Glomerular endothelial cell (primary cell): ENCODE results near the gene NFATC3. TPM values are rescaled to one million over a fixed set of nuclear protein-coding genes. Genes with fewer than 3 reads are reported as not detected.
"Not testable (repeated sequence)": the region's sequence is repeated elsewhere in the genome, so short reads cannot be mapped to it uniquely, and the experiment has no call there.

Experiments
- DNase-seq: peaks from one replicate; pipeline ENCODE4 v3.0.0-alpha.2; 2011; ENCODE audit warnings: low read depth, low spot score; ENCODE audit errors: extremely low read depth
- total RNA-seq: library from RNA; depleted of rRNA; stranded (reverse); fragments of >200 nt; gene quantifications from 2 replicates; pipeline ENCODE4 v1.2.3, GENCODE V29; 2015

Gene NFATC3
- total RNA-seq, 1 donor from 2014 or later, result 22.8 TPM

DNA sequence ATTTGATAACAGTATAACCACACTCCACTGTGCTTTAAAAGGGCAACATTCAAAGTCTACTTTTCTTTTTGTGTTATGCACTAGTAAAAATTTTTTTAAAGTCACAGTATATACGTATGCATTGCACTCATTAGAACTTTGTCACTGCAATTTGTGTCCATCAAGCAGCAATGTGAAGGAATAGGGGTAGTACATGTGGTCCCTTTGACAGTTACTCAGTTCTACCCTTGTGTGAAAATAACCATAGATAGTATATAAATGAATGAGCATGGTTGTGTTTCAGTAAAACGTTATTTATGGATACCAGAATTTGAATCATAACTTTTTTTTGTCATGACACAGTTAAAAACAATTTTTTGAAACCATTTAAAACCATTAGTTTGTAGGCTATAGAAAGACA lies 30.7 kb downstream of the NFATC3 start:
- no peak for DNase-seq

- no peak for DNase-seq
Observed at GRCh38 chr16:68116256-68116867, 31.2 kb downstream of the NFATC3 start.

DNA sequence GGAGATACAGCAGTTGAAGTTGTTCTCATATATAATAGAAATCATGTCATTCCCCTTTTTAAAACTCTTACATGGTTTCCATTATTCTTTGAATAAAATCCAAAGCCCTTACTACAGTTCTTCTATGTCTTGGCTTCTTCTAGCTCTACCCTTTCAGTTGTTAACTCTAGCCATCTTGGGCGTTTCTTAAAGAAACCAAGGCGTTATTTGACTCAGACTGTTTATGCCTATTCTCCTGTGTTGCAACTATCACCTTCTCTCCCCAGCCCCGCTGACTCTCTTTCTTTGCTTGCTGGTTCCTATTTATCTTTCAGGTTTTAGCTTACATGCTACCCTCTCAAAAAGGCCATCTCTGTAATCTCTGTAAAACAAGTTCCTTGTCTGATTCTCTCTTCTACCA lies 32.7 kb downstream of the NFATC3 start:
- DNase-seq, result no peak

GRCh38 chr16:68118954-68119353 lies 33.8 kb downstream of the NFATC3 start:
- DNase-seq, result not testable (repeated sequence)

- DNase-seq, result not testable (repeated sequence)
Observed at GRCh38 chr16:68120496-68120895, 35.3 kb downstream of the NFATC3 start.

GRCh38 chr16:68126395-68126794 lies 41.2 kb downstream of the NFATC3 start:
- DNase-seq, result no peak

DNA sequence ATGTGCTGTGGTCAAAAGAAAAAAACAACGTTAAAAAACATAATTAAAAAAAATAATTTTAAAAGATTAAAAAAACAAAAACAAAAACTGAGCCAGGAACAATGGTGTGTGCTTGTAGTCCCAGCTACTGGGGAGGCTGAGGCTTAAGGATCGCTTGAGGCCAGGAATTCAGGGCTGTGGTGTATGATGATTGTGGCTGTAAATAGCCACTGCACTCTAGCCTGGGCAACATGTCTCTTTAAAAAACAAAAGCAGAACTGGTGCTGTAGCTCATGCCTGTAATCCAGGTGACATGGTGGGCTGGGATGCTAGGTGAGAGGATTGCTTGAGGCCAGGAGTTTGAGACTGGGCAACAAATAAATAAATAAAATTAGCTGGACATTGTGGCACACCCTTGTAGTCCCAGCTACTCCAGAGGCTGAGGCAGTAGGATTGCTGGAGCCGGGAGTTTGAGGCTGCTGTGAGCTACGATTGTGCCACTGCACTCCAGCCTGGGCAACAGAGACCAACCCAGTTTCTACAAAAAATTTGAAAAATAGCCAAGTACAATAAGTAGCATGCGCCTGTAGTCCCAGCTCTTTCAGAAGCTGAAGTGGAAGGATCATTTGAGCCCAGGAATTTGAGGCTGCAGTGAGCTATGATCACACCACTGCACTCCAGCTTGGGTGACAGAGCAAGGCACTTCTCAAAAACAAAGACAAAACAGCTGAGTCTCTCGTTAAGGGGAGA lies 43.6 kb downstream of the NFATC3 start:
- DNase-seq, result no peak

DNA sequence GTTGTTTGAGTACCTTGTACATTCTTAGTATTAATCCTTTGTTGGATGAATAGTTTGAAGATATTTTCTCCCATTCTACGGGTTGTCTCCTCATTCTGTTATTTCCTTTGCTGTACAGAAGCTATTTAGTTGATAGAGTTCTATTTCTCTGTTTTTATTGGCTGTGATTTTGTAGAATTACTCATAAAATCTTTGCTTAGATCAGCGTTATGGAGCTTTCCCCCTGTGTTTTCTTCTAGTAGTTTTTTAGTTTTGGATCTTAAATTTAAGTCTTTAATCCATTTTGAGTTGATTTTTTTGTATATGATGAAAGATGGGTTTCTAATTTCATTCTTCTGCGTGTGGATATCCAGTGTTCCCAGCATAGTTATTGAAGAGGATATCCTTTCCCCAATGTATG lies 45.4 kb downstream of the NFATC3 start:
- no peak for DNase-seq

- no peak for DNase-seq
Observed at GRCh38 chr16:68131813-68132706, 46.9 kb downstream of the NFATC3 start.

GRCh38 chr16:68133000-68133399 lies 47.8 kb downstream of the NFATC3 start:
- not testable (repeated sequence) for DNase-seq

- DNase-seq, result no peak
Observed at GRCh38 chr16:68134644-68135043, 49.5 kb downstream of the NFATC3 start.

DNA sequence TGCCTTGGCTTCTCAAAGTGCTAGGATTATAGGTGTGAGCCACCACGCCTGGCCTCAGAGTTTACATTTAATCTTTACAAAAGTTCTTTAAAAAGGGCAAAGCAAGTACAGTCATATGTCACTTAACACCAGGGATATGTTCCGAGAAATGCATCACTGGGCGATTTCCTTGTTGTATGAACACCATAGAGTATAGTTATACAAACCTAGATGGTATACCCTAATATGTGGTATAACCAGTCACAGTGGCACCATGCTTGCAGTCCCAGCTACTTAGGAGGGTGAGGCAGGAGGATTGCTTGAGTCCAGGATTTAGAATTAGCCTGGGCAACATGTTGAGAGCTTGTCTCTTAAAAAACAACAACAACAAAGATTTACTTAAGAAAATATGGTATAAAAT lies 51.3 kb downstream of the NFATC3 start:
- no peak for DNase-seq

DNA sequence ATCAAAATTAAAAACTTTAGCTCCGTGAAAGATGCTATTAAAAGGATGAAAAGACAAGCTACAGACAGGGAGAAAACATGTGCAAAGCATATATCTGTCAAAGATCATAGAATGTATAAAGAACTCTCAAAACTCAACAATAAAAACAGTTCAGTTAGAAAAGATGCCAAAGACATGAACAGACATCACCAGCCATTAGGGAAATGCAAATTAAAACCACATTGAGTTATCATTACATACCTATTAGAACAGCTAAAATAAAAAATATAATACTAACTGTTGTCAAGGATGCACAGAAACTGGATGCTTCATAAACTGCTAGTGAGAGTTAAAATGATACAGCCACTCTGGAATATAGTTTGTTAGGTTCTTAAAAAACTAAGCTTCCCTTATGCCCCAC lies 58.8 kb downstream of the NFATC3 start:
- no peak for DNase-seq

DNA sequence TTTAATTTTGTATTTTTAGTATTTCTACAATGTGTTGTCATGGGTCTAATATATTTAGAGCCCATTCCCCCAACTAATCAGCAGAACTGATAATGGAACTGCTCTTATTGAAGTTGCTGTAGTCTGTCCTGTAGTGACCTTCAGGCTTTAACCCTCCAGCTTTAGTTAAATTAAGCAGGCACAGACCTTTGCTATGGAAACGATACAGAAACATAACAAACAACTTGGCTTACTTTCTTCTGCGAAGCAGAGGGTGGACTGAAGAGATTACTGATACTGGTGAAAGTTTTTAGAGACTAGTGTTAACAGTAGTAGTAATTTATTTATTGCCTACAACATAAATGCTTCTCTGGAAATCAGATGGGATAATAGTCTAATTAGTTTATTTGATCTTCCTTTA lies 61.4 kb downstream of the NFATC3 start:
- no peak for DNase-seq

DNA sequence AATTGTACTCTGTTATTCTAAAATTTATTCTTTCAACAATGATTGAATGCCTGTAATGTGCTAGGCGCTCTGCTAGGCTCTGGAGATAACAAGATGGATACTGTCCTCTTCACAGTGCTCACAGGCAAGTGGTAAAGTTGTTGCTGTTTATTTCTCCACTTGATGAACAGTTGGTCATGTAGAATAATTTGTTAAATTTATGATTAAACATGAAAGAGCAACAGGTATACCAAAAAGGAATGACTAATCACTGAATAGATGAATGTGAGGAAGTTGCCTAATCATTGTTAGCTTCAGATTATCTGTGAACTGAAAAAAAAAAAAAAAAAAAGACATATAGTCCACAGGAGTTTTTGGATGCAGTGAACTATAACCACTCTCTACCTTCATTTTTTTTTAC lies 62.3 kb downstream of the NFATC3 start:
- DNase-seq, result no peak

DNA sequence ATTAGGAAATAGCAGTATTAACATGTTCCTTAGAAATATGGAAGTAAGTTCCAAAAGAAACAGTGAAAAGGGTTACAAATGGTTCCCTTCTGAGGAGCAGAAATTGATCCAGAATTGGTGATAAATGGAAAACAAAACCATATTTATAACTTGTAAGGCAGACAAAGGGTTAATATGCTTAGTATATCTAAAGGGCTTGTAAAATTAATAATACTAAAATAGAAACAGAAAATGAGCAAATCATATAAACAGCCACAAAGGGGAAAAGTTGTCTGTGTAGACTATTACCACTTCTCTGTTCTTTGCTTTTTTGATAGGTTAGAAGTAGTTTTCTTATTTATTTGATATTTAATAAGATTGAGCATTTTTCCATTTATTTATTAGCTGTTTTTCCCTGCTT lies 64.4 kb downstream of the NFATC3 start:
- DNase-seq, result no peak

DNA sequence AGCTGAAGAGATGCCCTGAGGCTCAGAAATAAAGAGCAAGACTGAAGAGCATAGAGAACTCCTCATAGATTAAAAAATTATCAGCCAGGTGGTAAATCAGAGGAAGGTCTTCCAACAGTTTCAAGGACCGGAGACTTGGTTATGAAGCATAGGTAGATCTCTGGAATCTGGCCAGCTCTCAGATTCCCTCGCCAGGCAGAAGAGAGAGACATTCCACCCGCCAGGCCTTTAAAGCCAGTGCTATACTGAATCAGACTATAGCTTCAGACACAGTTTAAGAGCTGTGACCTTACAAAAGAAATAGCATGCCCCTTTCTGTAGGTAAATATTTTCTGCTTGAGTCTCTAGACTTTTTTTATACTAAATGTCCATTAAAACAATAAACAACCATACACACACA lies 70.3 kb downstream of the NFATC3 start:
- no peak for DNase-seq

DNA sequence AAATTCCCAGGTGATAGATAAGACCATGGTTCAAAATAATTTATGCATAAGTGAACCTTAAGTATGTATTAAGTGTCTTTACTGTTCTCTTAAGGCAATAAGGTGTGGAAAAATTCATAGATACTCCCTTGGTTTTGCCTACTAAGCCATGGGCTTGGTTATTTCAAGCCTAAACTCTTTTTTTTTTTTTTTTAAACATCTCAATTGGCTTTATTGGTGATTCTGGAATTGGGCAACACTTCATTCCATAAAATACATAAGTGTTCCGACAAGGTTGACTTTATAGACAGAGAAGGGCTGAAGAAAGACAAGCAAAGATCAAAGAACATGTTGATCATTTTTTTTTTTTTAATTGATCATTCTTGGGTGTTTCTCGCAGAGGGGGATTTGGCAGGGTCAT lies 77.2 kb downstream of the NFATC3 start:
- DNase-seq, result no peak

DNA sequence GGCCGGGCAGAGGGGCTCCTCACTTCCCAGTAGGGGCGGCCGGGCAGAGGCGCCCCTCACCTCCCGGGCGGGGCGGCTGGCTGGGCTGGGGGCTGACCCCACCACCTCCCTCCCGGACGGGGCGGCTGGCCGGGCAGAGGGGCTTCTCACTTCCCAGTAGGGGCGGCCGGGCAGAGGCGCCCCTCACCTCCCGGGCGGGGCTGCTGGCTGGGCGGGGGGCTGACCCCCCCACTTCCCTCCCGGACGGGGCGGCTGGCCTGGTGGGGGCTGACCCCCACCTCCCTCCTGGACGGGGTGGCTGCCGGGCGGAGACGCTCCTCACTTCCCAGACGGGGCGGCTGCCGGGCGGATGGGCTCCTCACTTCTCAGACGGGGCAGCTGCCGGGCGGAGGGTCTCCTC lies 78.1 kb downstream of the NFATC3 start:
- DNase-seq, result not testable (repeated sequence)

- DNase-seq, result no peak
Observed at GRCh38 chr16:68166264-68166663, 81.1 kb downstream of the NFATC3 start.

DNA sequence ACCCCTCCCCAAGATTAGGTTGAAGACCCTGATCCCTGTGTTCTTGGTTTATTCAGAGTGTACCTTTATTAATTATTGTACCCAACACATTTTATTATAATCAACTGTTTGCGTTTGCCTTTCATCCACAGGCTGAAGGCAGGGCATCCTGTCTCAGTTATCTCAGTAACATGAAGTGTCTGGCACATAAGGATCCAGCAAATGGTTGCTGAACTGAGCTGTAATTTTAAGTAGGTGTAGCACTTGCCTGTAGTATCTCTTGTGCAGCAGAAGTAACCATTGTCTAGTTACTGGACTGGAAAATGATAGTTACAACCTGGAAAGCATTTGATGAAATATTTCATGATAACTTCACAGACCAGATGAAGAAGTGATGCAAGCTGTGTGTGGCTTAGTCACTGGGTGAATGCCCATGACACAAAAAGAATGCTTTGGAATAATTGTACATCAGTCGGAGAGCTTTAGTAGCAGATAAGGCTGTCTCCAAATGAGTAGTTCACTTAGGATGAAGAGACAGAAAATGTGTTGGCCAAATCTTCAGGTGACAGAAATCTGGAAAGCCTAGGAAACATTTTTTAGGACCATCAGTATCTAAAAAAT lies 94.1 kb downstream of the NFATC3 start:
- DNase-seq, result no peak
